HG03039 (cell line): ENCODE measurements around the gene NPTXR.

Experiments
- ATAC-seq: cut with Tn5 transposase; IDR thresholded peaks from one replicate; pipeline ENCODE4 v1.9.1; 2021; ENCODE audit warnings: mild to moderate bottlenecking, moderate library complexity; ENCODE audit not compliant: unreplicated experiment

NPTXR gene

DNA sequence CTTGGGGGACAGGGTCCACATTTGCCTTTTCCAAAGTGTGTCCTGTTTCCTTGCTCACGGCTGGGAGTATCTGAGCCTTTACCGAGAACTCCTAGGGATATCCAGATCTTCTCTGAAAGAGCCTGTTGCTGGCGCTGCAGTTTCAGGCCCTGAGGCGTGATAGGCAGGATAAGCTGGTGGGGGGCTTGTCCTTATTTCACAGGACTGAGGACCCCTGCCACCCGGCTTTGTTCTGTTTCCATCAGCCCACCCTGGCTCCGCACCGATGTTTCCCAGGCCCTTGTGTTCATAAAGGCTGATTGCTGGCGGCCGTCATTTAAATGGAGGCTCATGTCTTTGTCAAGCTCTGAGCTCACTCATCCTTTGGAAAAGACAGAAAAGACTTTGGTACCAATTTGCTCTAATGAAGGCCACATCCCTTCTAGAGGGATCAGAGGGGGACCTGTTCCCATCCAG is 9.4 kb upstream of the NPTXR start:
- no peak for ATAC-seq

DNA sequence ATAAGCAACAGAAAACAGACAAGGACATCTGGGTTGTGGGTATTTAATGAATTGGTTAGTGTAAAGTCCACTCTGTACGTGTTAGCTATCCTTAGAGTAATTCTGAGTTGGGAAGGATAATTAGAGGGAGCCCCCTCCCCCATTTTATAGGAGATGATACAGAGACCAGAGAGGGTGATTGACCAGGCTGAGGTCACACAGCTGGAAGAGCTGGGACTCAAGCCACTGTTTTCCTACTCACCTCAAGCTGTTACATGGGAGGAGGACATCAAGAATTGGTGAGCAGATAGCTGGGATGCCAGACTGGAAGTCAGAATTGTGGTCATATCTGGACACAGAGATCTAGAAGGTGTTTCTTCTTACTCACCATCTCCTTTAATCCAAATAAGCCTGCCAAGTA is 8.7 kb upstream of the NPTXR start:
- no peak for ATAC-seq

DNA sequence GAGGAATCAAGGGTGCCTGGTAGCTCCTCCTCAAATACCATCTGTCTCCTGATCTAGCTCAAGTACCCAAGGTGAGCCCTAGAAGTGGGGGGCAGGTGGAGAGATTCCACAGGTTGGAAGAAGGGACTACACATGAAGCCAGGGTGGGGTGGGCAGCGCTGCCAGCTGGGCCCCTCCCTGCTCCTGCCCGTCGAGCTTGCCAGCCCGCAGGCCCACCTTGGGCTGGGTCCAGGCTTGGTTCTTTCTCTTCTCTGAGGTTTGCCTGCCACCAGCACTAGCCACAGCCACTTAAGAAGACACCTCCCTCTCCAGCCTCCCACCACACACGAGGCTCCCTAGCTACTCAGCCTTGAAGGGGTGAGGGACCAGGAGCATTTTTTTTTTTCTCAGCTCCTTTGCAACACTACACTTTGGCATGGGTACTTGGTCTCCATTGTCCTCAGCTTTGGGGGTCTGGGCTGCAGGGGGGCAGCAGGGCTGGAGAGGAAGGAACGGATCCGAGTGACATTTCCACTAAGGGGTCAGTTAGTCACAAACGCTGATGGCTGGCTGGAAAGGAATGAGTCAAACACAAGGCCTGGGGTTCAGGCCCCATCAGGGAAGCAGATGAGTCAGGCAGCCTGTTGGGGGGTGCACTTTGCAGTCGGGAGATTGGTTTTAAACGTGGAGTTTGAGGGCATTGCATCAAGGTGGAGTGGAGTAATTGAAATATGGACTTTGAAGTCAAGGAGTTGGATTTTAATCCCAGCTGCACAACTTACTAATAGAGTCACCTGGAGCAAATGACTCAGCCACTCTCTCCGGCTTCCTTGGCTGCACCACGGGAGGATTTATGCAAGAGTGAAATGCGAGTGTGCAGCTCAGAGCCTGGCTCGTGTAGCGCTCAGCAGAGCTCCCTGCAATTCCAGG is 7.4 kb upstream of the NPTXR start:
- no peak for ATAC-seq

DNA sequence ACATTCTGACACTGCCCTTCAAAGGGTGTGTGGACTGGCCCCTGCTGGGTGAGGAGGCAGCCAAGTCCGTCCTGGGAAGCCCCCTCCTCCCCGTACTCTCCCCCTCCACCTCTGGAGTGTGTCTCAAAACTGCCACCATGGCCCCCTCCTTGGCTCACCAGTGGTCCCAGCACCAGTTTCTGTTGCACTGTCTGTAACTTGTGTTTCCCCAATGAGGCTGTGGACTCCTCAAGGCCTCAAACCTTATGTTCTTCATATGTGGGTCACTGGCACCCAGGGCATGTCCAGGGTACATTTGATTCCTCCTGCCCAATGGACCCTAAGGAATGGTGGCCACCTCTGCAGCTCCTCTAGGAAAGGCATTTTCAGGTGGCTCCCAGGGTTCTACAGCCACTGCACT is 6.6 kb upstream of the NPTXR start:
- ATAC-seq = no peak

DNA sequence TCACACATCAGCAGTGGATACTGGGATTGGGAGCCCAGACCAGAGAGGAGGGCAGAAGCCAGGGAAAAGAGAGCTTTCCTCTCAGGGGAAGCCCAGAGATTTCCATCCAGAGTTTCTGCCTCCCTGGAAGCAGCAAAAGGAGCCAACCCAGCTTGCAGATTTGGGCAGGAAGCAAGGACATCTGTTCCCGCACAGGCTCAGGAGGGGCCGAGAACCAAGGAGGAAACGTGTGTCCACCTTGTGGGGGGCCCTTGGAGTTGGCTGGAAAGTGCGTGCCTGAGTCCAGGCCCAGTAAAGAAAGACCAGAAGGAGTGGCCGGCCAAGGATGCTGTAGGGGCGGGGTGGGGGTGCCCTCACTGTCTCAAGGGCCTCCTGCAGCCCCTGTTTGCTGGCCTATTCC is 6.0 kb upstream of the NPTXR start:
- ATAC-seq = no peak

DNA sequence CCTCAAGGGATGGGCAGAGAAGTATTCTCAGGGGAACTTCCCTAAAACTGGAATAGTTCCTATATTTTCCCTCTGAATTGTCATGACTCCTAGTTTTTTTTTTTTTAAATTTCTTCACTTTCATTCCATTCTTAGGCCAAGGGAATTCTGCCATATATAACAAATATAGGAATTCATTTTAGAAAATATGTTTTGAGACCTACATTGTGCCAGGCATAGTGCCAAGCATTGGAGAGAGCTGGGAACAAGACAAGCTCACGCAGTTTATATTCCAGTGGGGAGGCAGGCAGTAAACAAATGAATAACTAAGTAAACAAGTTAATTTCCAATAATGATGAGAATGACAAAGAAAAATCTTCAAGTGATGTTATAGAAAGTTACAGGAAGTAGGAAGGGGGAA is 2.6 kb upstream of the NPTXR start:
- no peak for ATAC-seq

DNA sequence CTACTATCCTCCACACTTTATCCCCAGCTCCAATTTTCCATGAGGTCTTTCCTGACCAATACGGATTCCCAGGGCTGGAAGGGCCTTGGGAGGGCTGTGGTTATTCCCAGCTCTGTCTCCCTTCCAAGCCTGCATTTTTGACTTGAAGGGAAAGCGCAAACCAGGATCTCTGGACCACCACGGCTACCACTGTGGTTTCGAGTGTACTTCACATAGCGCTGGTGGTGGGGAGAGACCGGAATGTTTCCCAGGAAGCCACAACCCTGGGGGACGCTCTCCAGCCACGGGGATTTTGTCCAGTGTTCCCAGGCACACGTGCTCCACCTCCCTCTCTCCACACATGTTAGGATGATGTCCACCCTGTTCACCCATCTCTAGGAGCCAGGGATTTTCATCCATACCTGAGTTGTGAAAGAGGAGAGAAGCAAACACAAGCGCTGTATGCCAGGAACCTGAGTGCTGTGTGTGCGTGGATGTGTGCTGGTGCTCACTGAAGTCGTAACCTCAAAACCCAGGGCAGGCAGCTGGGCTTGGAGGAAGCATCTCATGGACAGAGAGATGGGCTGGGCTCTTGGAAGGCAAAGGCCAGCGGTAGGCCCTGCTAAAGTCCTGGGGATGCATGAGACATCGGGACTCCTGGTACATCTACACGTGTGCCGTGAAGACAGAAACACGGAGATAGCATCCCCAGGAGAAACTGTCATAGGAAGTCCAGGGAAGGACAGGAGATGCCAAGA is 1.3 kb upstream of the NPTXR start:
- ATAC-seq = no peak

DNA sequence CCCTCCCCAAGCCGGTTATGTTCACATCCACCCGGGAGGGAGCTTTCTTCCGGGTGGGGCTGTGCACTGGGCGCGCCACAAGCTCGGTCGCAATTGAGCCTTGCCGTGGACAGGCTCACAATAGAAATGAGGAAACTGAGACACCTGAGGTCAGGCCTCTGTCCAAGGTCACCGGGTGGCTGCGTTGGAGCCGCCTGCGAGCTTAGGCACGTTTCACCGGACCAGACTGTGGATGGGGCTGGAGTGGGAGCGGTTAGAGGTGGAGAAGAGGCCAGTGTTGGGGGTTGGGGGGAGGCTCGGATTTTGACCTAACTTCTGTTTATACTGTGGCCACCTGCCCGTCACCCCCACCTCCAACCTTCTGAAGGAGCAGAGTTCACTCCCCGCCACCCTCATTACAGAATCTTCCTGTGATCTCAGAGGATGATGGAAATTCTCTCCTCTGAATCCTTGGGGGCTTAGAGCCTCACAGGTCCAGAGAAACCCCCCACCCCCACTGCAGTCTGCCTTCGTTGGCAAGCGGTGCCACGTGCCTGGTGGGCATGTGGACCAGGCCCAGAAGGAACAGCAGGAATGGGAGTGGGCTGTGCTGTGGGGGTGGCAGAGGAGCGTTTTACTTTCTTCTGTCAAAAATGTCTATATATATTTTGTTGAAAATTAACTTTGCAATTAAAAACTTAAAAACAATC is 631 bp upstream of the NPTXR start:
- no peak for ATAC-seq

DNA sequence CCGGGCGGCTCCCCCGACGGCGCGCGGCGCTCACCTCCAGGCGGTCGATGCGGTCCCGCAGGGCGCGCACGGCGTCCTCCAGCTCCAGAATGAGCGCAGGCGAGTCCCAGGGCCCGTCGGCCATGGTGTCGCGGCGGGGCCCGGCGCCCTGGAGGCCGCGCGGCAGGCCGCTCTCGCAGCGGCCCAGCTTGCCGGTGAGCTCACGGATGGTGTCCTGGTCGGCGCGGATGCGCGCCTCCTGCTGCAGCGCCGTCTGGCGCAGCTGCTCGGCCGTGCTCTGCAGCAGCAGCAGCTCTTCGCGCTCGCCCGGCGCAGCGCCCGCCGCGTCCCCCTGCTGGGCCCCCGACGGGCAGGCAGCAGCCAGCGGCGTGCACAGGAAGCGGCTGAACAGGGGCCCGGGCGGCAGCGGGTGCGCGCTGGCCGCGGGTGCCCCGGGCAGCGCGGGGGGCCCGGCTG is 599 bp downstream of the NPTXR start:
- no peak for ATAC-seq

DNA sequence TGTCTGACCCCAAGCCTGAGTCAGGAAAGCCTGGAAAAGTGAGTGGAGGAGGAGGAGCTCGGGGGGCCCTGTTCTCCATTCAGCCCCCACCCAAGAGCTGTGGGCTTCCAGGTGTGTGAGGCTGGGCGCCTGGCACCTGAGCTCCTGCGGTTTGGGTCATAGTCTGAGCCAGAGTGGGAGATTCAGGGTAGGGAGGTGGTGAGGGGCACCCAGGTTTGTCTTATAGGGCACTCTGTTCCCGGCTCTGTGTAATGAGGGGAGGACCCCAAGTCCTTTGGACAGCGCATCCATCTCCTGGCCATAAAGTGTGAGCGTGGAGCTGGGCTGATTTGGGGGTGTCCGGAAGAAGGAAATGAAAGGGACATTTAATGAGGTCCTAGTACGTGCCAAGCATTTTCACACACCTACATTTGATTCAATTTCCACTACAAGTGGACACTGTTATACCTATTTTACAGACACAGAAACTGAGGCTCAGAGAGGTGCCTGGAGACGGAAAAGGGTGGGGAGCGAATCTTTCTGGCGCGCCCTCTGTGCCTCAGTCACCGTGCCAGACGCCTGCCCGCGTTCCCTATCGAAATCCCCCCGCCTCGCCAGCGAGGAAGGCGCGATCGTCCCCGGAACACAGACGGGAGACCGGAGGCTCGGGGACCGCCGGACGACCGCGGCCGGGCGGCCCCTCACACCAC is 1.2 kb downstream of the NPTXR start:
- no peak for ATAC-seq

DNA sequence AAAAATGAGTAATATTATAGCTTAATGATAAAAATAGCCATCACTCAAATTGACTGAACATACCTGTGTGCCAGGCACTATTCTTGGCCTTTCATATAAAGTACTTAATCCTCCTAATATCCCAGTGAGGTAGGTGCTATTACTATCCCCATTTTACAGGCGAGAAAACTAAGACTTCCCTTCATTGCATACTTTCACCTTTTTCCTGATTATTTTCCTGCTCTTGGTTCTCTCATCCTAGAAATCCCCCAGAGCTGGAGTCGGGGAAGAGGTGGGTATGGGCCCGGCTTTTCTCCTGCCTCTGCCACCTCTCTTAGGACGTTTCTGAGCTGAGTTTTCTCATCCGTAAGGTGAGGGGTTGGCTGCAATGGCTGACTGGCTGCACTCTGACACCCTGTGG is 2.2 kb downstream of the NPTXR start:
- no peak for ATAC-seq

DNA sequence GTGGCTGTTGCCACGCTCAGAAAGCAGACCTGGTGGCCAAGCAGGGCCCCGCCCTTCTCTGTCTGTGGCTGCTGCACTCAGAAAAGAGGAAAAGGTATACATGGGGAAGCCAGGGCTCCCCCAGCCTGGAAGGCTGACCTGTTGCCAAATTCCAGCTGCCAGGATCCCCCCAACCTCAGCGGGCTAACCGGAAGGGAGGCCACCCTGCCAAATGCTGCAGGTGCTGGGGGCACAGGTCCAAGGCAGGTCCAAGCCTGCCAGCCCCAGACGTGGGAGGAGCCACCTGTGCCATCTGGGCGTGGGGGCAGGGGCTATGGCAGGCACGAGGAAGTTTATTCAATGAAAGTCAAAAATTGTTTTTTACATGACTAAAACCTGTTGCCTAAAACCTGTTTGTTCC is 2.6 kb downstream of the NPTXR start:
- ATAC-seq = no peak

DNA sequence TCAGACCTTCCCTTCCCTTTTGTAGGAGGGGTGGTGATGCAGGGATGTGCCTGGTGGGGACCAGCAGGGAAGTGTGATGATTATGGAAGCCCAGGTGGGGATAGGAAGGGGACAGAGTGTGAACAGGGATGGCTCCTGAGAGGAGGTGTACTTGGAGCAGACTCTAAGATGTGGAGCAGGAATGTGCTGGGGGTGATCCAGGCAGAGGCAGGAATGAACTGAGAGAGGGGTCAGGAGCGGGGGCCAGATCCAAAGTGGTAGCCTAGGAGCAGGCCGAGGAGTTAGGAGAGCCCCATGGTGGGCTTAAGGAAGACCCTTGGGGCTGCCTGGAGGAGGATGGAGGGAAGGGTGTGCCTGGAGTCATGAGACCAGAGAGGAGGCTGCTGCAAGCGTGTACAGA is 3.7 kb downstream of the NPTXR start:
- no peak for ATAC-seq

DNA sequence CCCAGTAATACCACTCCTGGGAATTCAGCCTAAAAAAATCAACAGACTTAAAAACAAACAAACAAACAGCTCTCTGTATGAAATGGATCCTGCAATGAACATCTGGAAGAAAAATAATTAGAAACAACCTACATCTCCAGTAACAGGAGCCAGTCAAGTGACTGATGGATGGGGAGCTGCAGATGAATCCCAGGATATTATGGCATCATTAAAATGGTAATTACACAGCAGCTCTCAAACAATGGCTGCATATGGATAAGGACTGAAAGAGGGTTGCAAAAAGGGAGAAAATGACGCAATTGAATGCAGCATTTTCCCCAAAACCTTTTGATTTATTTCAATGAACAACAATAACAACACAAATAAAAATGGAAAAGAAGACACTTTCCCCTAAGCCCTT is 4.1 kb downstream of the NPTXR start:
- no peak for ATAC-seq

DNA sequence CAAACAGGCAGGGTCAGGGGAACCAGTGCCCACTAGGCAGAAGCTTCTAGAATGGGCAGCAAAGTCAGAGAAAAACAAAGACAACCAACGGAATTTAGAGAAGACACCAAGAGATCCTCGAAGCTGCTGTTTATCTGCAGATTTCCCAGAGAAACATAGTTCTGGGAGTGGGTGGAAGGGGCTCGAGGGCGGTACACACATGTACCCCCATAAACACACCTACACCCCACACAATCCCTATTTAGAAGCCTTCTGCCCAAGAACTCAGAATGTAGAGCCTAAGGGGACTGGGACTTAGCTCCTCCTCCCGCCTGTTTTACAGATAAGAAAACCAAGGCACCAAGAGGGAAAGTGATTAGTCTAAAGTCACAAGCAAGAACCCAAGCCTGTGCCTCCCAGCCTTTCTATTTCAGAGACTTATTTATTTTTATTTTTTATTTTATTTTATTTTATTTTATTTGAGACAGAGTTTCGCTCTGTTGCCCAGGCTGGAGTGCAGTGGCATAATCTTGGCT is 6.4 kb downstream of the NPTXR start:
- no peak for ATAC-seq

DNA sequence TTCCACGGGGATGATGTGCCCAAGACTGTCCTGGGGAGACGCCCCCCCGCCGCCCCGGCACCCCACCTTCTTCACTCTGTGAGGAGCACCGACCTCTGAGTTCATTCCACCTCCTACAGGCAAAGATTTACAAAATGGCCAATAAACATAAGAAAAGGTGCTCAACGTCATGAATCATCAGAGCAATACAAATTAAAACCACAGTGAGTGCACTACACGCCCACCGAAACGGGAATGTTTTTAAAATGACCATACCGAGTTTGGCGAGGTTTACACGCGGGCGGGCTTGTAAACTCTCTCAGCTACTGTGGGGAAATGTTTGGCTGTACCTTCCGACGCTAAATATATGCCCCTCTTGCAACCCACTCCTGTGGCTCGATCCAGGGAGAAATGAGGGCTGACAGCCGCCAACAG is 7.9 kb downstream of the NPTXR start:
- no peak for ATAC-seq

DNA sequence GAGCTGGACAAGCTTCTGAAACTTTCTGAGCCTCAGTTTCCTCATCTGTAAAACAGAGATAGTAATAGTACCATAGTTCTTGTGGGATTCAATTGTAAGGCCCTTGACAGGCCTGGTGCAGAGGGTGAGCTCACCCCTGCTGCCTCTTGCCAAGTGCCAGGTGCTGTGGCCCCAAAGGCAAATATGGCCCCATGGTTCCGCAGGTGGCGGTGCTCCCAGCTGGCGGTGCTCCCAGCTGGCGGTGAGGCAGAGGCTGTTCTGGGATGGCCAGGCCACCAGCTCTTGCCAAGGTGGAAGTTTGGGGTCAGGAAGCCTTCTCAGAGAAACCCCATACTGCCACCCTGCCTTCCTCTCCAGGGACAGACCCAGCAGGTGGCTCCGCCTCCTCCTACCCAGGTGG is 8.8 kb downstream of the NPTXR start:
- ATAC-seq = no peak

DNA sequence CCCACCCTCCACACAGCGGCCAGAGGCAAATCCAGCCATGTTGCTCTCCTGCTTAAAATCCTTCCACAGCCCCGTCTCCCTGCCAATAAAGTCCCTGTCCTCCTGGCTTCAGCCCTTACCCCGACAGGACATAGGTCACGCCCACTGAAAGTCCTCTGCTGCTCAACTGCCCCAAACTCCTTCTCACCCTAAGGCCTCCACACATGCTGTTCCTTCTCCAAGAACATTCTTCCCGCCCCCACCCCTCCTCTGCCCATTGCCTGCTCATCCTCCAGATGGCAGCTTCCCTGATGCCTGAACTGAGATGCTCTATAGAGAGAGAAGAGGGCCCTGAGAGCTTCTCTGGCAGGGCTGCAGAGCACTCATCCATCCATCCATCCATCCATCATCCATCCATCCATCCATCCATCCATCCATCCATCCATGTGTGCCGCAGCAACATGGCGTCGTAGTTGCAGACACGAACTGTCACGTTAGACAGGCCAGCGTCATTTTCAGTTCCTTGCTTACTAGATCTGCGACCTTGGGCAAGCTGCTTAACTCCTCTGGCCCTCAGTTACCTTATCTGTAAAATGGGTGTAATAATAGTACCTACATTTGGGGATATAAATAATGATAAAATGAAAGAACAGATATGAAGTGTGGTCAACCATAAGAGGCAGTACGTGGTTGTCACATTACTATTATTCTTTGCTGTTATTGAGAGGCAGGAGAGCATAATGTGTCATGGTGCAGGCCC is 9.4 kb downstream of the NPTXR start:
- ATAC-seq = no peak

DNA sequence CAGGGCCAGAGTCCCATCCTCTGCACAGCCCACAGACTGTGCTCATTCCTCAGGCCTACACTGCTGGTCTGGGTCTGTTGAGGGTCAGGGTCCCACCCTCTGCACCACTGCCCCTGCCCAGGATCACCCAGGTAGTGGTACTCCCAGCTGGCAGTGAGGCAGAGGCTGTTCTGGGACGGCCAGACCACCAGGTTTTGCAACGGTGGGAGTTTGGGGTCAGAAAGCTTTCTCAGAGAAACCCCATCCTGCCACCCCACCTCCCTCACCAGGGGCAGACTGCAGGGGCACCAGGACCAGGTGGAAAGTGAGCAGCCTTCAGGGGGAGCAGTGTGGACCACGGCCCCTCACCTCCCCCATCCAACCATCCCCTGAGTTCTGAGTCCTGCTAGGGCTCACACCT is 10.8 kb downstream of the NPTXR start:
- no peak for ATAC-seq
